Inferior parietal cortex (tissue), 1 donor: ENCODE measurements around the gene SLFNL1.
A peak's percentile ranks its signal among the peaks of the same experiment; 100 is the strongest.

Experiments
- DNase-seq: peaks from one replicate; pipeline ENCODE4 v3.0.0-alpha.2; 2016; ENCODE audit errors: extremely low spot score

SLFNL1 gene

DNA sequence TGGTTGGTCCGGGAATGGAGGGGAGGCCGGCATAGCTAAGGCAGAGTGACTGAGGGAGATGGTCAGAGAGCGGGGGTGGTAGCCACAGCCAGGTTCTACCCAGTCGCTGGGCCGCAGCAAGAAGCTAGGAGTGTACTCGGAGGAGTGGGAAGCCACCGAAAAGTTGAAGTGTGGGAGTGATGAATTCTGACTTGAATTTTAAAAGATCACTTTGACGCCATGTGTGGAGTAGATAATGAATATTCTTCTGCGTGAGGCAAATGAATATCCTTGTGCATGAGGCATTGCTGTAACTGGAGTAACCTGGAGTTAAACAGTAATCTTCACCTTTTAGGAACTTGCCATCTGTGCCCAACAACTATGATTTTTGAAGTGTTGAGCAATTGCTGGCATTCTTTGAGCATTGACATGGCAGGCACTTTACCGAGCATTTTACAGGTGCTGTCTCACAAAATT, 35.2 kb downstream of the SLFNL1 start:
- no peak for DNase-seq

DNA sequence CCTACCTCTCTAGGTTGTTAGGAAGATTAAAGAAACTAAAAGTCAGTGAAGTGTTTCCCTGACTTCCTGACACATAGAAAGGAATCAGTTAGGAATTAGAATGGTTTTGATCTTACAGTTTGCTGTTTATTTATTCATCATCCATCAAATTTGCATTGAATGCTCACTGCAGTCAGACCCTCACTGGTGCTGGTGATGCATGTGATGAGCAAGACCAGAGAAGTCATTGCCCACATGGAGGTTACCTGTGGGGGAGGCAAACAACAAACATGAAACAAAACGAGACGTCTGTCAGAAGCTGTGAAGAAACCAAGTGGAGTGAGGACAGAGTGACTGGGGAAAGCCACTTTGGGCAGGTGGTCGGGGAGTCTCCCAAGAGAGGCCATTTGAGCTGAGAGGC, 35.6 kb downstream of the SLFNL1 start:
- DNase-seq = no peak

DNA sequence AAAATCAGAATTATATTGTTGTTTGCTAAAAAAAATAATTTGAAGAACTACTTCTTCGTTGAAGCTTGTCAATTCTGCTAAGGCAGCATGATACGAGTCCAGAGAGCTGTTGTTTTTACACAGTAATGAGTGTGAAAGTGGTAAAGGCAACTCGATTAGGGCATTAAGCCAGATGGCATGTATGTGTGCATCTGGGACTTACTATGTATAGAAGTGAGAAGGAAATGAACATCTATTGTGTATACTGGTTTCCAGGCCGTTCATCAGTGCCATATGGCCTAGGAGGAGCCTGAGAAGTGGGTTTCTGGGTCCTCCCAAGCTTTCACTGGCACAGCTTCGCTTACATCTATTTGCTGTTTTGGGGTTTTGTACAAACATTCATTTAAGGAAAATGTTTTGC, 36.4 kb downstream of the SLFNL1 start:
- DNase-seq = no peak

DNA sequence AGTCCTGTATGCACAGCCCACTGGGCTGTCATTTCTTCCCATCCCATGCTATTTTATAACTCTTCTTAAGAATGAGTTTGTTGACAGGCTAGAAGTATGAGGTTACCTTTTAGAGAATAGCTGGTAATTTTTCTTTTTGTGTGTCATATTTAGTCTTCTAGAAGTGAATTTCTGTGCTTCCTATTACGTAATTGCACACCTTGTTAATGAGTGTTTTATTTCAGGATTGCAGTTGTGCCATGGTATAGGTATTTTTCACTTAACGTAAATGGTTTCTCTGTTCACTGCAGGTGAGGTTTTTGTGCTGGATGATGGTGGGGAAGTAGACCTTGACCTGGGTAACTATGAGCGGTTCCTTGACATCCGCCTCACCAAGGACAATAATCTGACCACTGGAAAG, 37.0 kb downstream of the SLFNL1 start:
- no peak for DNase-seq

DNA sequence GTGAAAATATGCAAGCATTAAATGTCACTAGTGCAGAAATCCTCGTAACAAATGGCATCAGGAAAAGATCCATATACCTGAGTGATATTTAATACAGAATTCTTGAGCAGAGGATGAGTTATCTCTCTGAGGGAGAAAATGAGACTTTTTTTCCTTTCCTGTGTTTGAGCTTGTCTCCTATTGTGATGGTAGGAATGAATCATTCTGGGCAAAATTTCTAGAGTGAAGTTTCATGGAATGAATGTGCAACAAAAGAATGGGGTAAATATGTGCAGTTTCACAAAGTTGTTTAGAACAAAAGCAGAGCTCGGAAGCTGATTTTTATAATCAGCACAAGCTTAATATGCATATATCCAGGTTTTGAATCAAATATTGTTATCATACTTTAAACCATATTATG, 37.5 kb downstream of the SLFNL1 start:
- DNase-seq = no peak

DNA sequence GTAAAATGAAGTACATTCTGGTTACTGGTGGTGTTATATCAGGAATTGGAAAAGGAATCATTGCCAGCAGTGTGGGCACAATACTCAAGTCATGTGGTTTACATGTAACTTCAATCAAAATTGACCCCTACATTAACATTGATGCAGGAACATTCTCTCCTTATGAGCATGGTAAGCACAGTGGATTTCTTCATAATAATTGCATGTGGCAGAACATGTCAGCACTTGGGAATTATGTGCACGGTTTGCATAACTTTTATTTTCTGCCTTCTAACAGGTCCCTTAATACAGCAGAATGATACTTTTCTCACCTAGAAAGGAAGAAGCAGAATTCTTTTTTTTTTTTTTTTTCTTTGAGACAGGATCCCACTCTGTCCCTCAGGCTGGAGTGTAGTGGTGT, 38.2 kb downstream of the SLFNL1 start:
- DNase-seq = no peak

DNA sequence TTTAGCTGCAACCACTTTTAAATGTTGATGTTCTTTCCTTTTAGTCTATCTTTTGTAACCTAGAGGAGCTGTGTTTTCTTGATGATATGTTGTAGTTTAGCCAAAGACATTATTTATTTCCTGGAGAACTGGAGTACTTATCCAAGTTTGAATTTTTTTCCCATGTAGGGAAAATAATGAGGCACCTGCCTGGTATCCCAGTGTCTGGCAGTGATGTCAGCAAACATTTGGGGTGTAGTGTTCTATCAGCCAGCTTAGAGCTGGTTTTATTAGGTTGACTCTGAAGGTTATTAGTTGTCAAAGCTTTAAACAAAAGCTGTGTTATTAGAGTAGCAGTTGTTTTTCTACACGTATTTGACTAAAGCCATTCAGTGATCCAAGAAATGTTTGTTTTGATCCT, 38.8 kb downstream of the SLFNL1 start:
- DNase-seq = no peak

DNA sequence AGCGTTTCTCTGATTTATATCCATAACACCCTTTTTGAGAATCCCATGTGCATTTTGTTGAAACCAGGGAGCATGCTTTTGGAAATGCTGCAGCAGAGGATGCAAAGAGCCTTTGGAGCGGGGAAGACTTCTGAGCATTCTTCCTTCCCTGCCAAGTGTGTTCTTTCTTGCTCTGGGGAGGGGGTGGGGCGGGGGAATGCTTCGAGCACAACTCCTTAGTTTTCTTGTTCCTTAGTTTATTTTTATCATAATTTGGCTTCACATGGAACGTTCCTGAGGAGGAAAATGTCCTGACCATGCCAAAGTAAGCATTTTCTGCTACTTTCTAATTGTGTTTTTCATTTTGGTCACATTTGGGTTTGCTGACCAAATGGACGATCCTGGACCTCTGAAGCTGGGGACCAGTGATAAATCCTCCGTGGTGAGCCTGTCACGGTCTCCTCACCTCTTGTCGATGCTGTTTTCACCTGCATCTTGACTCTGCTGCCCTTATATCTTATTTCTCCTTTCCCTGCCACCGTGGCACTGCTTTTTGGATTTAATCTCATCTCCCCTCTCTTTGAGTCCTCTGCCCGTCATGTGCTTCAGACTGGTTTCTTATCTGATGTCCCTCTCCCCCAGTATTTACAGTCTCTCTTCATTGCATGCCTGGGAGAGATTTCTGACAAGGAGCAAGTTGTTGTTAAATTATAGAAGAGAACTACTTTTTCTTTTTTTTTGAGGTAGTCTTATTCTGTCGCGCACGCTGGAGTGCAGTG, 39.7 kb downstream of the SLFNL1 start:
- DNase-seq = no peak

DNA sequence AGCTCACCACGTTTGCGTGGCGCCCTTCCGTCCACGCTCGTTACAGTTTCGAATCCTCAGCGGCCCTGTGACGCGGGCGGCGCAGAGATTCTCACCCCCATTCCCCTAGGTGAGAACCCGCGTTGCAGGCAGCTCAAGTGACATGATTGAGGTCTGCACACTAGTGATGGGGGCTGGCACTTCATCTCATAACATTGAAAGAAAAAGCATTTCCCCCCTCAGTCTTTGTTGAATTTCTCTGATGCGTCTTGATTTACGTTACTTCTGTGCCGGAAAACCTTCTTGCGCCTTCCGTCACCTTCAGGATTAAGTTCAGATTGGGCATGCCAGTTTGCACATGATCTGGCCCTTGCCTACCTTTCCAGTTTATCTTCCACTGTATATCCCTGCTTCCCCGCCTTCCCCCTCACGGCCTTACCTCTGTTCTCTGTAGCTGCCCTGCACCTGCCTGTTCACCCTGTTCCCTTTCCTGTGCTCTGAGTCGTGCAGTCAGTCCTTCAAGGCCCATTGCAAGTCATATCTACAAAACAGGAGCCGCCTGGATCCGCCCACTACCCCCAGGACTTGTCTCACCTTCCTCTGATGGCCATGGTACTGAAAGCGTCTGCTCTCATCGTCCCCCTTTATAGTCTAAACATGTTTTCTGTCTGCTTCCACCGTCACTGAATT, 40.9 kb downstream of the SLFNL1 start:
- no peak for DNase-seq

DNA sequence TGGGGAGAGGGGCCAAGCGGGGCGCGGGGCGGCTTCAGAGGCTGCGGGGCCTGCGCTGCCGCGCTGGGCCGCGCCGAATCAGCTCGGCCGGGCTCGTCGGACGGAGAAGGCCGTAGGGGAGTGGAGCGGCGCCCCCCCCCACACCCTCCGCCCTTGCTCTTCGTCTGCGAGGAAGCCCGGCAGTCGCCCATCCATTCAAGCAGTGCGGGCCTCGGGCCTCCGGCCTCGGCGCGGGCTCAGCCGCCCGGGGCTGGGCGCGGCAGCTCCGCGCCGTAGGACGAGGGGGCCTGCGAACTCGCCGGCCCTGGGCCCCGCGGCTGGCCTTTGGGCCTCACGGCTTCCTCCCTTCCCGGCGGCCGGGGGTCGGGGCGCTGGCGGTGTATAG, 41.5 kb downstream of the SLFNL1 start:
- no peak for DNase-seq

DNA sequence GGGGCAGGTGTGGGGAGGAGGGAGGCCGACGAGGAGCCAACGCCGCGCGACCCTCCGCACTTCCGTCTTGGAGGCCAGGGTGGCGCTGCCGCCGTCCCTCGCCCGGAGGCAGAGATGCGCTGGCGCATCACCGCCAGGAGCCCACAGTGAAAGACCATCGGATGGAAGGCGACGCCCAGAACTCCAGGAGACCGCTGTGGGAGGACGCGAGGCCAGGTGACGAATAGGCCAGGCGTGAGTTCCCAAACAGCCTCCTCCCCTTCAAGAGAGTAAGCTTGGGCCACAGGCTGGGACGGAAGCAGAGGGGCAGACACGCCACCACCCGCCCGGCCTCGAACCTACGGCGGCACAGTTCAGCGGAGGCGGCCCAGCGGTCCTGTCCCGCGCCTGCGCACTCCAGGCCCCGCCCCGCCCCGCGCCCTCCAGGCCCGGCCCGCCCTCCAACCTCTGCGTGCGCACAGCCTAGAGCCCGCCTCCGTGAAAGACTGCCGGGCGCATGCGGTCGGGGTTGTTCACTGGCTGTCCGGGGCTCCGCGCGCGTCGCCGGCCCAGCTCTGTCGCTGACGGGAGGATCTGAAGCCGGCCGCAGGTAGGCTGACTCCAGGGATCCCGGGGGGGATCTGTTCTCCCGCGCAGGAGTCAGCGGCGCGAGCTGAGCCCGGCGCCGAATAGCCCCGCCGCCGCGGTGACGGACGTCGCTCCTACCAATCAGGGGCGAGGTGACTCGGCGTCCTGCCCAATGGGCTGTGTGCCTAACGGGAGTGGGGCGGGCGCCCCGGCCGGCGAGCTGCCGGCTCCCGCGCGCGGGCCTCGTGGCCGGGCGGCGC, 42.1 kb downstream of the SLFNL1 start, which contains the start of gene CTPS1:
Gene CTPS1, plus strand, starts transcription at position 456 of the 827 bp plus-strand sequence. CDS start 3,595 bp downstream, outside the sequence.
- DNase-seq = peak; percentile 97

DNA sequence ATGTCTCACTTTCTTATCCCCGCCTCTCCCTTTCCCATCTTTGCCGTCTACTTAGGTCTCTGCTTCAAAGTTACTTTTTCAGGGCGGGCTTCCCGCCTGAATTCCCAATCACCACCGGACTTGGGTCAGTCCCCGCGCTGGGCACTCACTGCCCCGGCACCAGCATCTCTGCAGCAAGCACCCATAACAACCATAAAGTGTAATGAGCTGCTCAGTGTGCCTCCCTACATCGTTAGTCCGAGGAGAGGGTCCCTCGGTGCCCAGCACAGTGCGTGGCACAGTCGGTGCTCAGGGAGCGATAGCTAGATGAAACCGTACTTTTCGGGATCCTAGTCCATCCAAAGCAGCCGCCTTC, 42.7 kb downstream of the SLFNL1 start:
- DNase-seq = no peak

DNA sequence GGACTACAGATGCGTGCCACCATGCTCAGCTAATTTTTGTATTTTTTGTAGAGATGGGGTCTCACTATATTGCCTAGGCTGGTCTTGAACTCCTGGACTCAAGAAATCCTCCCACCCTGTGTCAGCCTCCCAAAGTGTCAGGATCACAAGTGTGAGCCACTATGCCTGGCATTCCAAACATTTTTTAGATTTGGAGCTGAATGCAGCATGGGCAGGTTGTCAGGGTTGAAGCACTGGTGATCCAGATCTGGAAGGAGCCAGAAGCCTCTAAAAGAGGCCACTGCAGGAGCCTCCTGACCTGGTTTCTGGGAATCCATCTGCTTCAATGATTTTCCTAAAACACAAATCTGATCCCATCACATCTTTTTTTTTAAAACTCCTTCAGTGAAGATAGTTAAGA, 43.8 kb downstream of the SLFNL1 start:
- DNase-seq = no peak

DNA sequence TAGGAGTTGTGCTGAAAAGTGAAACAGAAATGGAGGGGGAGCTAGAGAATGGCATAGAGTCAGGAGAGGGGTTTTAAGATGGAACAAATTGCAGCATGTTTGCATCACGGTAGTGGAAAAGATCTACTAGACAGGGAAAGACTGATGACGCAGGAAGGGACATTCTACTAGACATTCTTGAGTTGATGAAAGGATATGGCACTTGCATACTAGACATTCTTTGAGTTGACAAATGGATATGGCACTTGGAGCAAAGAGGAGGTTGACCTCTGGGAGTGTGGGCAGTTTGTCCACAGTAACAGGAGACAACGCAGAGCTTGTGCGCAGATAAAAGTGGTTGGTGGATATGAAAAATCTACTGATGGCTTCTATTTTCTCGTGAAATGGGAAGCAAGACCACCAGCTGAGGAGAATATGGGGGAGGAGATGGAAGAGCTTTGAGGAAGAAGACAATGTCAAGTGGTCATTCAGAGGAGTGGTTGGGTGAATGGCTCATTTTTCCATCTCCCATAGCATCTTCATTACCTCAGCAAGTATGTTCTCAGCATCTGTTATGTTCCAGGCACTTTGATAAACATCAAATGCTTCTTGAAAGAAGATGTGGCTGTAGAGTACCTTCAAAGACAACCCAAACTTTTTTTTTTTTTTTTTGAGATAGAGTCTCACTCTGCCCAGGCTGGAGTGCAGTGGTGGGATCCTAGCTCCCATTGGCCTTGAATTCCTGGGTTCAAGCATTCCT, 44.4 kb downstream of the SLFNL1 start:
- DNase-seq = no peak

DNA sequence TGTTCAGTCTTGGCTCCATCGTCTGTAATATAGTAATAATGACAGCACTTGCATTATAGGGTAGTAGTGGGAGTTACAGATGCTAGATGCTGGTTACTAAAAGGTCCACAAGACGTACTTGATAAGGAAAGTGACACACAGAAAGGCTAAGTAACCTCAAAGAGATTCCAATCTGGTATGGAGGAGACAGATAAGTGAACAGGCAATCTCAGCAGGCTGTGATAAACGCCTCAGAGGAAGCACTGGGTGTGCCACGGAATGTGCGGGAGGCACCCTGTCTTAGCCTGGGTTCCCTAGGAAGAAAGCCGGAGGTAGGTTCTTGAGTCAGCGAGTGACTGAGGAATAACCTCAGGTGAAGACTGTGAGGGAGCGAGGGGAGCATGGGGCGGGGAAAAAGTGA, 46.6 kb downstream of the SLFNL1 start:
- DNase-seq = no peak

DNA sequence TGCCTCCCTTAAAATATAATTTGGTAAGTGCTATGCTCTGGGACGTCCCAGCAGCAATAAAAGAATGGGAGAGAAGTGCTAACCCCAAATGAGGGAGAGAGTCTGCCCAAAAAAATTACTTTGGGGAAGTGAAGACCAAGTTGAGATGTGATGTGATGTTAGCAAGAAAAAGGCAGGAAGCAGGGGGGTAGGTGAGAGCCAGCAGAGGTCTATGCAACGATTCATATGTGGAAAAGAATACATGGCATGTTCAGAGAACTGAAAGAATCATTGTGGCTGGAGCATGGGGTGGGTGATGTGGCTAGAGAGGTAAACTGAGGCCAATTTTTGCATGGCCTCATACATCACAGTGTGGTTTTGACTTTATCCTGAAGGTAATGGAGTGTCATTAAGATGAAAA, 47.6 kb downstream of the SLFNL1 start:
- DNase-seq = no peak

DNA sequence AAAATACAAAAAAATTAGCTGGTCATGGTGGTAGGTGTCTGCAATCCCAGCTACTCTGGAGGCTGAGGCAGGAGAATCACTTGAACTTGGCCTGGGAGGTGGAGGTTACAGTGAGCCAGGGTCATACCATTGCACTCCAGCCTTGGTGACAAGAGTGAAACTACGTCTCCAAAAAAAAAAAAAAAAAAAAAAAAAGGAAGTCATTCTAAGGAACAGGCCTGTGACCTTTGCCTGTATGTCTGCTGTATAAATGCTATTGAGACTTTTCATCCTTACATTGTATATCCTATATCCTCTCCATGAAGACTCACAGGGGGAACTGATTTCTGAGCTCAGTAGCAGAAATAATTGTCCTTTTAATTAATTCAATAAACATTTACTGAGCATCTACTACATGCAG, 49.6 kb downstream of the SLFNL1 start:
- no peak for DNase-seq

DNA sequence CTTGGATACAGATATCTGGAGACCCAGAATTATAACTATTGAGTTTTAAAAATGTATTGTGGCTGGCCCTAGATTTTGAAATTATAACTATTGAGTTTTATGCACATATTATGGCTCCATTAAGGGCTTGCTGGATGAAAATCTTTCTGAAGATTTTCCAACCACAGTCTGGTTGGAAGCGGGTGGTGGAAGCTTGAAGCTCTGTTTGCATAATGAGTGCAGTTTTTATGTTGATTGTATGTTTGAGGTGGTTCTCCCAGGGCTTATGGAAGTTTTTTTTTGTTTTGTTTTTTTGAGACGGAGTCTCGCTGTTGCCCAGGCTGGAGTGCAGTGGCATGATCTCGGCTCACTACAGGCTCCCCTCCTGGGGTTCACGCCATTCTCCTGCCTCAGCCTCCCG, 52.1 kb downstream of the SLFNL1 start:
- no peak for DNase-seq

DNA sequence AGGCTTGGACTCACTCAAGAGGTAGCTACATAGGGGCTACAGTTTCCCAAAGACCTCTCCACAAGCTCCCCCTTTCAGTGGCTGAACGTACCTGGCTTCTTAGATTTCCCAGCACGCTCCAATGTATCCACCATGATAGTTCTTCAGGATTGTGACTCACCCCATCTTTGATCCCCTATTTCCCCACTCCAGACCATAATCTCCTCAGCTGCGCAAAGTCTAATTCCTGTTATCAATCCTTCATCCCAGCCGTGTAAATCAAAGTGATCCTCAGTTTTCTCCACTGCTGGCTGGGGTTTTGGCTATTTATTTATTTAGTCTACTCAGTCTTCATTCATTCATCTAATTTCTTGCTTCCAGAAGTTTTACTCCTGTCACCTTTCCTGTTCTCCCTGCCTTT, 55.1 kb downstream of the SLFNL1 start:
- no peak for DNase-seq
